ENCODE results near the gene SLIT3.

Gene SLIT3

DNA sequence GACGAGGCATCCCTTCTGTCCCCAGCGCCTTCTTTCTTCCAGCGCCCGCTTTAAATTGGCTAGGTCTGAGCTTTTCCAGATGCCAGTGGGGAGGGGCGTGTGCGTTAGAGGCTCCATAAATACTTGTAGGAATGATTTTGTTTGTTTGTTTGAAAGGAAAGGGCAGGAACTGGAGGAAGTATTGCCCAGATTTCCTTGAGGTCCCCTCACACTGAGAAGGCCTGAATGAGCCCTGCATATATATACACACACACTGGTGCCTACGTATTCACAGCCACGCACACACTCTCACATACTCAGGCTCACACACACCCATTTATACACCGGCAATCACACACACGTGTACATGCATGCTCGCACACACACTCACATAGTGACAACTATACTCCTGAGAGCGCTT is 1.0 kb upstream of the SLIT3 start:
- H3K27me3 ChIP-seq (ENCODE audit: control insufficient read depth, insufficient read depth, low read length) = no peaks in the 10 kb centered on the region
- peaks cover 11% of the 10 kb centered on the region for H3K79me2 ChIP-seq
- no peak overlapping the region for H3K27ac ChIP-seq
- no peak overlapping the region for H3K9ac ChIP-seq
- no peaks in the 10 kb centered on the region for H3K9me3 ChIP-seq (ENCODE audit: control insufficient read depth, low read length)
- no peaks in the 10 kb centered on the region for H3K36me3 ChIP-seq (ENCODE audit: control insufficient read depth, insufficient read depth, low read length)
- TF ChIP-seq, protein P1, sequence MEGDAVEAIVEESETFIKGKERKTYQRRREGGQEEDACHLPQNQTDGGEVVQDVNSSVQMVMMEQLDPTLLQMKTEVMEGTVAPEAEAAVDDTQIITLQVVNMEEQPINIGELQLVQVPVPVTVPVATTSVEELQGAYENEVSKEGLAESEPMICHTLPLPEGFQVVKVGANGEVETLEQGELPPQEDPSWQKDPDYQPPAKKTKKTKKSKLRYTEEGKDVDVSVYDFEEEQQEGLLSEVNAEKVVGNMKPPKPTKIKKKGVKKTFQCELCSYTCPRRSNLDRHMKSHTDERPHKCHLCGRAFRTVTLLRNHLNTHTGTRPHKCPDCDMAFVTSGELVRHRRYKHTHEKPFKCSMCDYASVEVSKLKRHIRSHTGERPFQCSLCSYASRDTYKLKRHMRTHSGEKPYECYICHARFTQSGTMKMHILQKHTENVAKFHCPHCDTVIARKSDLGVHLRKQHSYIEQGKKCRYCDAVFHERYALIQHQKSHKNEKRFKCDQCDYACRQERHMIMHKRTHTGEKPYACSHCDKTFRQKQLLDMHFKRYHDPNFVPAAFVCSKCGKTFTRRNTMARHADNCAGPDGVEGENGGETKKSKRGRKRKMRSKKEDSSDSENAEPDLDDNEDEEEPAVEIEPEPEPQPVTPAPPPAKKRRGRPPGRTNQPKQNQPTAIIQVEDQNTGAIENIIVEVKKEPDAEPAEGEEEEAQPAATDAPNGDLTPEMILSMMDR (IDR thresholded peaks at IDR 0.05) = no peak
- no peak overlapping the region for H3K4me2 ChIP-seq (ENCODE audit: low read length)
- H3K4me3 ChIP-seq (ENCODE audit: low read depth, low read length) = no peak overlapping the region
- H2AFZ ChIP-seq = no peak overlapping the region
- H3K4me1 ChIP-seq = peaks cover 9% of the 10 kb centered on the region

GRCh38 chr5:169301386-169301934 is 521 bp upstream of the SLIT3 start:
- no peaks in the 10 kb centered on the region for H3K9me3 ChIP-seq (ENCODE audit: control insufficient read depth, low read length)
- H3K4me1 ChIP-seq = peaks cover 9% of the 10 kb centered on the region
- H3K9ac ChIP-seq = no peak overlapping the region
- peak overlapping the region; percentile 52 for H3K4me2 ChIP-seq (ENCODE audit: low read length)
- peak overlapping the region; percentile 71 for H2AFZ ChIP-seq
- H3K27ac ChIP-seq = peak overlapping the region; percentile 78
- peak overlapping the region; percentile 40 for H3K4me3 ChIP-seq (ENCODE audit: low read depth, low read length)
- no peaks in the 10 kb centered on the region for H3K27me3 ChIP-seq (ENCODE audit: control insufficient read depth, insufficient read depth, low read length)
- H3K79me2 ChIP-seq = peaks cover 15% of the 10 kb centered on the region
- TF ChIP-seq, protein P1 (IDR thresholded peaks at IDR 0.05) = no peak
- H3K36me3 ChIP-seq (ENCODE audit: control insufficient read depth, insufficient read depth, low read length) = no peaks in the 10 kb centered on the region

GRCh38 chr5:169299663-169300467 is 1.1 kb downstream of the SLIT3 start:
- Histone ChIP-seq H3K4me2 (ENCODE audit: low read length) (peak overlapping the region; percentile 86), H3K27me3 (ENCODE audit: control insufficient read depth, insufficient read depth, low read length) (no peaks in the 10 kb centered on the region), H3K9me3 (ENCODE audit: control insufficient read depth, low read length) (no peaks in the 10 kb centered on the region), H3K79me2 (peaks cover 24% of the 10 kb centered on the region), H3K9ac (peak overlapping the region; percentile 85), H3K4me1 (peaks cover 9% of the 10 kb centered on the region), H2AFZ (peak overlapping the region; percentile 35), H3K27ac (peak overlapping the region; percentile 86), H3K36me3 (ENCODE audit: control insufficient read depth, insufficient read depth, low read length) (no peaks in the 10 kb centered on the region), H3K4me3 (ENCODE audit: low read depth, low read length) (peak overlapping the region; percentile 87)
- TF ChIP-seq, protein P1 (IDR thresholded peaks at IDR 0.05) = no peak

DNA sequence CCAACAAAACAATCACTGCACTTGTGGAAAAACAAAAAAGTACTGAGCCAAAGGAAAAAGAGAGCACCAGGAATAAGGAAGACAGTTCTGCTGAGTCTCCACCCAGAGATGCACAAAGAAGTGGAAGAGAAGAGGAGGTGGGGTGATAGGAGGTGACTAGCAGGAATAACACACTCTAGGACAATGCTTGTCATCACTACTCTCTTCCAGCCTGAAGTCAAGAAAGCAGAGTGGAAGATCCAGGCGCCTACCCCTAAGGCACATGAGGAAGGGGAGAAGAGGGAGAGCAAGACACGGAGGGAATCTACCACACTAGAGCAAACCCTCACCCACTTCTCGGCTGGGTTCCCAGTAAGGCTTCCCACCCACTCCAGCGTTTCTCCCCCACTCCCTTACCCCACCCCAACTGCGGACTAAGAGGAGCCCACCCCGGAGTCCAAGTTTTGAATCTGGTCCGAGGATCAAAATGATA is 1.7 kb downstream of the SLIT3 start:
- Histone ChIP-seq H3K9me3 (ENCODE audit: control insufficient read depth, low read length) (no peaks in the 10 kb centered on the region), H3K4me1 (peaks cover 9% of the 10 kb centered on the region), H2AFZ (peak overlapping the region; percentile 35), H3K27ac (peak overlapping the region; percentile 86), H3K4me2 (ENCODE audit: low read length) (peak overlapping the region; percentile 86), H3K79me2 (peaks cover 29% of the 10 kb centered on the region), H3K36me3 (ENCODE audit: control insufficient read depth, insufficient read depth, low read length) (no peaks in the 10 kb centered on the region), H3K4me3 (ENCODE audit: low read depth, low read length) (peak overlapping the region; percentile 87), H3K27me3 (ENCODE audit: control insufficient read depth, insufficient read depth, low read length) (no peaks in the 10 kb centered on the region), H3K9ac (no peak overlapping the region)
- TF ChIP-seq, protein P1 (IDR thresholded peaks at IDR 0.05) = no peak
